DOHH2 (cell line): Measurements from ENCODE around the gene CENPP.

Experiments
- CTCF ChIP-seq: fragments of 200-600 bp; sonication (generic); IDR thresholded peaks from one replicate; pipeline ENCODE4 v1.5.1; 2014; ENCODE audit warnings: antibody characterized with exemption, mild to moderate bottlenecking, low read depth, low read length; ENCODE audit not compliant: poor library complexity, severe bottlenecking
- EZH2phosphoT487 ChIP-seq: fragments of 200-600 bp; sonication (generic); IDR thresholded peaks from 2 replicates; pipeline ENCODE4 v1.6.1; 2017; ENCODE audit warnings: borderline replicate concordance, mild to moderate bottlenecking, antibody characterized with exemption, low read length, moderate library complexity, mixed read lengths

GRCh38 chr9:92496396-92497176 lies 170.8 kb downstream of the CENPP start:
- no peak for TF ChIP-seq CTCF
- no peak for TF ChIP-seq EZH2phosphoT487
